IPS-20b (cell line): ENCODE results near the gene NCF2.

ENCODE experiments used
- H3K27ac ChIP-seq: one replicate; pipeline ENCODE4 v1.5.1; 2013; ENCODE audit warnings: low read length
- H3K27me3 ChIP-seq: 2 replicates; pipeline ENCODE4 v1.6.1; 2013; ENCODE audit warnings: mild to moderate bottlenecking, low read length, inconsistent platforms; ENCODE audit not compliant: insufficient read depth
- H3K36me3 ChIP-seq: 2 replicates; pipeline ENCODE4 v1.6.1; 2013; ENCODE audit warnings: low read depth, mild to moderate bottlenecking, inconsistent platforms, low read length, moderate library complexity; ENCODE audit not compliant: insufficient read depth
- H3K4me1 ChIP-seq: 2 replicates; pipeline ENCODE4 v1.6.1; 2013; ENCODE audit warnings: mild to moderate bottlenecking, control low read depth, inconsistent platforms, low read length, moderate library complexity; ENCODE audit not compliant: insufficient read depth
- H3K4me3 ChIP-seq: 2 replicates; pipeline ENCODE4 v1.5.1; 2013; ENCODE audit warnings: mild to moderate bottlenecking, low read length, inconsistent platforms
- H3K9ac ChIP-seq: 2 replicates; pipeline ENCODE4 v1.6.1; 2013; ENCODE audit warnings: low read depth, mild to moderate bottlenecking, inconsistent platforms, low read length, moderate library complexity
- H3K9me3 ChIP-seq: 2 replicates; pipeline ENCODE4 v1.6.1; 2013; ENCODE audit warnings: mild to moderate bottlenecking, low read depth, low read length, inconsistent platforms; ENCODE audit not compliant: insufficient read depth

Gene NCF2

GRCh38 chr1:183508694-183509093 lies 81.6 kb downstream of the NCF2 start:
- Histone ChIP-seq H3K27me3 (no peaks in the 10 kb centered on the region), H3K27ac (no peak overlapping the region), H3K4me3 (no peak overlapping the region), H3K9ac (no peak overlapping the region), H3K36me3 (no peaks in the 10 kb centered on the region), H3K9me3 (no peaks in the 10 kb centered on the region), H3K4me1 (peaks cover 7% of the 10 kb centered on the region)

- H3K27ac ChIP-seq: no peak overlapping the region
- H3K4me1 ChIP-seq: peaks cover 6% of the 10 kb centered on the region
- no peaks in the 10 kb centered on the region for H3K36me3 ChIP-seq
- H3K9me3 ChIP-seq: no peaks in the 10 kb centered on the region
- H3K4me3 ChIP-seq: no peak overlapping the region
- H3K9ac ChIP-seq: no peak overlapping the region
- H3K27me3 ChIP-seq: no peaks in the 10 kb centered on the region
Observed at GRCh38 chr1:183506561-183506960, 83.7 kb downstream of the NCF2 start.
